Calu3 (cell line): ENCODE results near the gene KLHL20. TPM values are rescaled to one million over a fixed set of nuclear protein-coding genes. Genes with fewer than 3 reads are reported as not detected.
"Not testable (repeated sequence)": the region's sequence is repeated elsewhere in the genome, so short reads cannot be mapped to it uniquely, and the experiment has no call there.

Source experiments
- Bru-seq: library from RNA; stranded (reverse); fragments of 400-500 nt; gene quantifications from one replicate; lab custom pipeline; 2021; lab: Mats Ljungman, UMichigan
- BruChase-seq, 2 experiments: library from RNA; stranded (reverse); fragments of 400-500 nt; gene quantifications; one replicate each; lab custom pipeline; 2021; lab: Mats Ljungman, UMichigan
- BruUV-seq: library from RNA; stranded (reverse); fragments of 400-500 nt; replicated peaks from 2 replicates; lab custom pipeline; 2021; lab: Mats Ljungman, UMichigan
- CTCF ChIA-PET: fragments of 300-600 bp; sonication (Branson Sonifier 250); formaldehyde crosslinking; loops from one replicate; lab custom pipeline; 2022; ENCODE audit warnings: antibody characterized with exemption; lab: Charles Lee
- DNase-seq: peaks from one replicate; pipeline ENCODE4 v3.0.0; 2022
- H3K27ac Mint-ChIP-seq: one replicate; pipeline ENCODE4 v1.8.0; 2022; ENCODE audit warnings: mixed read lengths; ENCODE audit not compliant: unreplicated experiment
- H3K27me3 Mint-ChIP-seq: one replicate; pipeline ENCODE4 v1.8.0; 2022; ENCODE audit warnings: mixed read lengths; ENCODE audit not compliant: unreplicated experiment
- H3K36me3 Mint-ChIP-seq: one replicate; pipeline ENCODE4 v1.8.0; 2022; ENCODE audit warnings: mild to moderate bottlenecking, moderate library complexity, mixed read lengths; ENCODE audit not compliant: insufficient read depth, unreplicated experiment
- H3K4me1 Mint-ChIP-seq: one replicate; pipeline ENCODE4 v1.8.0; 2022; ENCODE audit warnings: mild to moderate bottlenecking, low read depth, mixed read lengths; ENCODE audit not compliant: unreplicated experiment
- H3K4me3 Mint-ChIP-seq: one replicate; pipeline ENCODE4 v1.8.0; 2022; ENCODE audit warnings: mild to moderate bottlenecking, low read depth, moderate library complexity, mixed read lengths; ENCODE audit not compliant: unreplicated experiment
- H3K9me3 Mint-ChIP-seq: one replicate; pipeline ENCODE4 v1.8.0; 2022; ENCODE audit warnings: low read depth, mixed read lengths; ENCODE audit not compliant: unreplicated experiment
- intact Hi-C: fragments of 100-400 bp; cut with micrococcal nuclease; formaldehyde crosslinking; loops from one replicate; pipeline ENCODE4 v1.10.0; 2022; ENCODE audit not compliant: unreplicated experiment
- long read RNA-seq: library from polyadenylated mRNA; stranded (forward); transcript quantifications from one replicate; pipeline ENCODE4 v2.0.0, GENCODE V29; 2022
- total RNA-seq: library from RNA; stranded (reverse); gene quantifications from 2 replicates; pipeline ENCODE4 v1.2.3, GENCODE V29; 2022
- TF ChIP-seq, protein P1 (sequence below): fragments of 200-600 bp; IDR thresholded peaks from one replicate; pipeline ENCODE4 v1.8.0; 2022; ENCODE audit warnings: antibody characterized with exemption; ENCODE audit not compliant: unreplicated experiment

KLHL20 gene, protein sequence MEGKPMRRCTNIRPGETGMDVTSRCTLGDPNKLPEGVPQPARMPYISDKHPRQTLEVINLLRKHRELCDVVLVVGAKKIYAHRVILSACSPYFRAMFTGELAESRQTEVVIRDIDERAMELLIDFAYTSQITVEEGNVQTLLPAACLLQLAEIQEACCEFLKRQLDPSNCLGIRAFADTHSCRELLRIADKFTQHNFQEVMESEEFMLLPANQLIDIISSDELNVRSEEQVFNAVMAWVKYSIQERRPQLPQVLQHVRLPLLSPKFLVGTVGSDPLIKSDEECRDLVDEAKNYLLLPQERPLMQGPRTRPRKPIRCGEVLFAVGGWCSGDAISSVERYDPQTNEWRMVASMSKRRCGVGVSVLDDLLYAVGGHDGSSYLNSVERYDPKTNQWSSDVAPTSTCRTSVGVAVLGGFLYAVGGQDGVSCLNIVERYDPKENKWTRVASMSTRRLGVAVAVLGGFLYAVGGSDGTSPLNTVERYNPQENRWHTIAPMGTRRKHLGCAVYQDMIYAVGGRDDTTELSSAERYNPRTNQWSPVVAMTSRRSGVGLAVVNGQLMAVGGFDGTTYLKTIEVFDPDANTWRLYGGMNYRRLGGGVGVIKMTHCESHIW
- total RNA-seq (21.6 and 22.2 TPM in 2 replicates), Bru-seq, nascent RNA (percentile 76 among the genes with signal in this experiment), BruChase-seq, experiment 1, labeled RNA remaining after a 6-hour chase (percentile 68 among the genes with signal in this experiment), BruChase-seq, experiment 2, labeled RNA remaining after a 2-hour chase (percentile 66 among the genes with signal in this experiment)
- long read RNA-seq, transcript KLHL20-201 (12 exons, 3,421 nt) = major isoform, 7 of 13 reads
- long read RNA-seq, partial matches to known transcripts = 2 of 13 reads
- long read RNA-seq, other reads (novel, unspliced or antisense) = 4 of 13 reads

DNA sequence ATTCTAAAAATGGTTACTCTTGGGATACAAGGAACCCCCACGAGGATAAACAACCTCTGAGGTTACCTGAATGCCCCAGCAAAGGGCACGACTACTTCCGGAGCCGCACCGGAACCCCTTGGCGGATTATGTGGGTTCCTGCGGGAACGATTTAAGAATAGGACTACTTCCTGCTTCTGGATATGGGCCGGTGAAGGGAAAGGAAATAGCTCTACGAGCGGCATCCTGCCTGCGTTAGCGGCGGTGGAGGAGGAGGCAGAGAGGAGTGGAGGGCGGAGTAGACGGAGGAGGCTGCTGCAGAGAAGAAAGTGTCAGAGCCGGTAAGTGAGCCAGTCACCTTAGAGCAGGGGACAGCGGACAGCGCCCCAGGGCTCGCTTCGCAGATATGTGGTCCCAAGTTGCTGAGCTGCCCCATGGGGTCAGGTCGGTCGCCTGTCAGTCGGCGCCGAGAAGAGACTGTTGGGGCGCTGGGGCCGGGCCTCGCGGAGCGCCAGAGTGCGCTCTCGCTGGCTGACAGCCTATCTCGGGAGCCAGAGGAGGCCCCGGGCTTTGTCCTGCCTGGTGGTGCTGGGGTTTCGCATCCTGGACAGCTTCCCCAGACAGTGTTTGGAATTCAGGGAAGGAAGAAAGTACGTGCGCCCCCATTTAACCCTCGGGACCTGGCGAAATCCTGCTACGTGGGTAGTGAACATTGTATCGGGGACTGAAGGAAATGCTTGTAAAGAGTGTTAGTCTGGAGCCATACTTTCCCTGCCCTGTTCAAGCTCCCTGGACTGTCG is at the start of gene KLHL20:
TSS of gene KLHL20 (plus strand) at position 223 of the 779 bp plus-strand sequence. CDS start 1,063 bp downstream, outside the sequence.
- Mint-ChIP-seq H3K4me1 (peaks cover 9% of the 10 kb centered on the region), H3K9me3 (no peaks in the 10 kb centered on the region), H3K36me3 (peaks cover 14% of the 10 kb centered on the region), H3K4me3 (peak within 1 kb of the TSS; percentile 92), H3K27ac (peak within 1 kb of the TSS; percentile 87), H3K27me3 (peaks cover 20% of the 10 kb centered on the region)
- DNase-seq = peak; percentile 91
- TF ChIP-seq, protein P1, sequence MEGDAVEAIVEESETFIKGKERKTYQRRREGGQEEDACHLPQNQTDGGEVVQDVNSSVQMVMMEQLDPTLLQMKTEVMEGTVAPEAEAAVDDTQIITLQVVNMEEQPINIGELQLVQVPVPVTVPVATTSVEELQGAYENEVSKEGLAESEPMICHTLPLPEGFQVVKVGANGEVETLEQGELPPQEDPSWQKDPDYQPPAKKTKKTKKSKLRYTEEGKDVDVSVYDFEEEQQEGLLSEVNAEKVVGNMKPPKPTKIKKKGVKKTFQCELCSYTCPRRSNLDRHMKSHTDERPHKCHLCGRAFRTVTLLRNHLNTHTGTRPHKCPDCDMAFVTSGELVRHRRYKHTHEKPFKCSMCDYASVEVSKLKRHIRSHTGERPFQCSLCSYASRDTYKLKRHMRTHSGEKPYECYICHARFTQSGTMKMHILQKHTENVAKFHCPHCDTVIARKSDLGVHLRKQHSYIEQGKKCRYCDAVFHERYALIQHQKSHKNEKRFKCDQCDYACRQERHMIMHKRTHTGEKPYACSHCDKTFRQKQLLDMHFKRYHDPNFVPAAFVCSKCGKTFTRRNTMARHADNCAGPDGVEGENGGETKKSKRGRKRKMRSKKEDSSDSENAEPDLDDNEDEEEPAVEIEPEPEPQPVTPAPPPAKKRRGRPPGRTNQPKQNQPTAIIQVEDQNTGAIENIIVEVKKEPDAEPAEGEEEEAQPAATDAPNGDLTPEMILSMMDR = no peak
- TSS peak; percentile 45 for BruUV-seq
- intact Hi-C loops = loop anchor here (2.0 to 10.0 kb wide), 3 partner anchors 210 to 284 kb away; partner anchors contain the start of gene PRDX6
- CTCF ChIA-PET = interaction anchor here (1.0 to 1.4 kb wide), 8 partner anchors 26 to 284 kb away, joined by 3 to 5 read pairs (median 3); partner anchors contain the start of gene DARS2

GRCh38 chr1:173666646-173667045 is 48.1 kb upstream of the KLHL20 start:
- Mint-ChIP-seq H3K9me3 (no peaks in the 10 kb centered on the region), H3K36me3 (no peaks in the 10 kb centered on the region), H3K27me3 (peaks cover 17% of the 10 kb centered on the region), H3K4me3 (no peak overlapping the region), H3K4me1 (peaks cover 8% of the 10 kb centered on the region), H3K27ac (no peak overlapping the region)
- CTCF ChIA-PET = no interaction called here
- TF ChIP-seq, protein P1 = no peak
- BruUV-seq = no TSS peak
- no peak for DNase-seq
- intact Hi-C loops = no loop called here

GRCh38 chr1:173669491-173669941 is 45.3 kb upstream of the KLHL20 start, which contains the start of gene ANKRD45:
TSS of gene ANKRD45 (minus strand) at chr1:173669851. CDS start at chr1:173659418, 10,433 bp downstream.
- H3K36me3 Mint-ChIP-seq = no peaks in the 10 kb centered on the region
- peaks cover 8% of the 10 kb centered on the region for H3K4me1 Mint-ChIP-seq
- TF ChIP-seq, protein P1 = no peak
- no peak within 1 kb of the TSS for H3K27ac Mint-ChIP-seq
- H3K9me3 Mint-ChIP-seq = no peaks in the 10 kb centered on the region
- intact Hi-C loops = no loop called here
- DNase-seq = peak; percentile 32
- H3K27me3 Mint-ChIP-seq = peaks cover 17% of the 10 kb centered on the region
- CTCF ChIA-PET = no interaction called here
- peak within 1 kb of the TSS; percentile 45 for H3K4me3 Mint-ChIP-seq
- no TSS peak for BruUV-seq

- H3K9me3 Mint-ChIP-seq, H3K4me3 Mint-ChIP-seq, CTCF ChIA-PET, intact Hi-C loops, H3K27me3 Mint-ChIP-seq, BruUV-seq, H3K27ac Mint-ChIP-seq, DNase-seq, H3K36me3 Mint-ChIP-seq, H3K4me1 Mint-ChIP-seq: not testable (repeated sequence)
Measured at GRCh38 chr1:173674496-173674895, 40.3 kb upstream of the KLHL20 start.

DNA sequence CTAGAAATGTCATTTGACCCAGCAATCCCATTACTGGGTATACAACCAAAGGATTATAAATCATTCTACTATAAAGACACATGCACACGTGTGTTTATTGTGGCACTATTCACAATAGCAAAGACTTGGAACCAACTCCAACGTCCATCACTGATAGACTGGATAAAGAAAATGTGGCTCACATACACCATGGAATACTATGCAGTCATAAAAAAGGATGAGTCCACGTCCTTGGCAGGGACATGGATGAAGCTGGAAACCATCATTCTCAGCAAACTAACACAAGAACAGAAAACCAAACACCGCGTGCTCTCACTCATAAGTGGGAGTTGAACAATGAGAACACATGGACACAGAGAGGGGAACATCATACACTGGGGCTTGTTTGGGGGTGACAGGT is 34.6 kb upstream of the KLHL20 start:
- intact Hi-C loops, CTCF ChIA-PET, H3K4me3 Mint-ChIP-seq, H3K36me3 Mint-ChIP-seq, H3K27ac Mint-ChIP-seq, BruUV-seq, H3K4me1 Mint-ChIP-seq, H3K9me3 Mint-ChIP-seq, H3K27me3 Mint-ChIP-seq, DNase-seq: not testable (repeated sequence)
